NCI-H2107 treated with DMSO at 0.1 percent for 48 hours (cell line): ENCODE measurements around the gene KLHDC10.
"Not testable (repeated sequence)": the region's sequence is repeated elsewhere in the genome, so short reads cannot be mapped to it uniquely, and the experiment has no call there.

Experiments
- DNase-seq: peaks from one replicate; lab custom pipeline; 2025; ENCODE audit not compliant: unreplicated experiment; lab: John Stamatoyannopoulos, UW

Gene KLHDC10

GRCh38 chr7:130140551-130141160, 70.3 kb downstream of the KLHDC10 start:
- DNase-seq, result no peak

GRCh38 chr7:130141161-130141883, 71.0 kb downstream of the KLHDC10 start:
- peak; percentile 65 for DNase-seq

GRCh38 chr7:130141884-130142653, 71.7 kb downstream of the KLHDC10 start:
- DNase-seq, result no peak

GRCh38 chr7:130142654-130143333, 72.5 kb downstream of the KLHDC10 start:
- DNase-seq, result no peak

- no peak for DNase-seq
Measured at GRCh38 chr7:130143334-130143732, 73.0 kb downstream of the KLHDC10 start.

GRCh38 chr7:130143986-130144311, 73.6 kb downstream of the KLHDC10 start:
- no peak for DNase-seq

- peak; percentile 59 for DNase-seq
Measured at GRCh38 chr7:130144312-130145171, 74.2 kb downstream of the KLHDC10 start.

GRCh38 chr7:130145424-130146100, 75.2 kb downstream of the KLHDC10 start:
- DNase-seq, result no peak

GRCh38 chr7:130146142-130146541, 75.8 kb downstream of the KLHDC10 start:
- not testable (repeated sequence) for DNase-seq

- DNase-seq, result no peak
Measured at GRCh38 chr7:130146693-130147405, 76.5 kb downstream of the KLHDC10 start.

GRCh38 chr7:130147710-130148325, 77.5 kb downstream of the KLHDC10 start:
- no peak for DNase-seq

- DNase-seq, result no peak
Measured at GRCh38 chr7:130148561-130148960, 78.2 kb downstream of the KLHDC10 start.

- DNase-seq, result peak; percentile 70
Measured at GRCh38 chr7:130149281-130150139, 79.2 kb downstream of the KLHDC10 start.

GRCh38 chr7:130150587-130150986, 80.3 kb downstream of the KLHDC10 start:
- DNase-seq, result no peak

- DNase-seq, result no peak
Measured at GRCh38 chr7:130151591-130152492, 81.5 kb downstream of the KLHDC10 start.

GRCh38 chr7:130152493-130153210, 82.3 kb downstream of the KLHDC10 start:
- DNase-seq, result no peak
